Right lung (tissue), 5 donors: ENCODE results near the gene ZNF10. TPM values are rescaled to one million over a fixed set of nuclear protein-coding genes. Genes with fewer than 3 reads are reported as not detected.

Experiments
- DNase-seq, 2 donors: peaks; one replicate each; pipeline ENCODE4 v3.0.0-alpha.2; 2013
- polyA plus RNA-seq, 5 donors: library from polyadenylated mRNA; unstranded; fragments of 120-200 nt; gene quantifications; one replicate each; pipeline versions ENCODE4 v1.2.1 to v1.2.3, GENCODE V29; 2013; ENCODE audit warnings: inconsistent platforms in 1 of 5, low replicate concordance in 1 of 5; ENCODE audit not compliant: insufficient read length in 5 of 5, insufficient read depth in 1 of 5

Gene ZNF10
- polyA plus RNA-seq, 5 donors, result 24.9 to 38.9 (median 32.9) TPM

DNA sequence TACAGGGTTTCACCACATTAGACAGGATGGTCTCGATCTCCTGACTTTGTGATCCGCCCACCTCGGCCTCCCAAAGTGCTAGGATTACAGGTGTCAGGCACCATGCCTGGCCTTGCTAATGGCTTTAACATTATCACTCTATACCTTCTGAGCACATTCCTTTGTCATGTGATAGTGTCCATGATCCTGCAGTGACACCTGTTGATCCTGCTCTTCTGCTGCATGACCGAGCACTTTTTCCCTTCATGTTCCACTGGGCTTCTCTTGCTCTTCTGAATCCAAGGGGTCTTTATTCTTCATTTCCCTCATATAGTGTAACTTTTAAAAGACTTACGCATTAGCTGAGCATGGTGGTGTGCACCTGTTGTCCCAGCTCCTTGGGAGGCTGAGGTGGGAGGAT is 62.4 kb downstream of the ZNF10 start:
- DNase-seq, result no peak

- DNase-seq, result no peak
Measured at GRCh38 chr12:133201888-133202287, 71.5 kb downstream of the ZNF10 start.

GRCh38 chr12:133202493-133203343 is 72.3 kb downstream of the ZNF10 start:
- no peak for DNase-seq

DNA sequence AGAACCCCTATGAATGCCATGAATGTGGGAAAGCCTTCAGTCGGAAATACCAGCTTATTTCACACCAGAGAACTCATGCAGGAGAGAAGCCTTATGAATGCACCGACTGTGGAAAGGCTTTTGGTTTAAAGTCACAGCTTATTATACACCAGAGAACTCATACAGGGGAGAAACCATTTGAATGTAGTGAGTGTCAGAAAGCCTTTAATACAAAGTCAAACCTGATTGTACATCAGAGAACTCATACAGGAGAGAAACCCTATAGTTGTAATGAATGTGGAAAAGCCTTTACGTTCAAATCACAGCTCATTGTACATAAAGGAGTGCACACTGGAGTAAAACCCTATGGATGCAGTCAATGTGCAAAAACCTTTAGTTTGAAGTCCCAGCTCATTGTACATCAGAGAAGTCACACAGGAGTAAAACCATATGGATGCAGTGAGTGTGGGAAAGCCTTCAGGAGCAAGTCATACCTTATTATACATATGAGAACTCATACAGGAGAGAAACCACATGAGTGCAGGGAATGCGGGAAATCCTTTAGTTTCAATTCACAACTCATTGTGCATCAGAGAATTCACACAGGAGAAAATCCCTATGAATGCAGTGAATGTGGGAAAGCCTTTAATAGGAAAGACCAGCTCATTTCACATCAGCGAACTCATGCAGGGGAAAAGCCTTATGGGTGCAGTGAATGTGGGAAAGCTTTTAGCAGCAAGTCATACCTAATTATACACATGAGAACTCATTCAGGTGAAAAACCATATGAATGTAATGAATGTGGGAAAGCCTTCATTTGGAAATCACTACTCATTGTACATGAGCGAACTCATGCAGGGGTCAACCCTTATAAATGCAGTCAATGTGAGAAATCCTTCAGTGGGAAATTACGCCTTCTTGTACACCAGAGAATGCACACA is 73.2 kb downstream of the ZNF10 start:
- no peak for DNase-seq

GRCh38 chr12:133204264-133204603 is 73.8 kb downstream of the ZNF10 start:
- no peak for DNase-seq

GRCh38 chr12:133206390-133206789 is 76.0 kb downstream of the ZNF10 start:
- DNase-seq, result no peak

Other genes with a start within 250 kb of the ZNF10 start
- gene CHFR, start 243.0 kb upstream of the ZNF10 start, polyA plus RNA-seq, result 10 to 100 TPM; 22.4 to 26.3 (median 24.1) TPM
- gene ZNF605, start 174.3 kb upstream of the ZNF10 start, polyA plus RNA-seq, result 10 to 100 TPM; 15.7 to 30.3 (median 23.7) TPM
- gene ZNF26, start 144.3 kb upstream of the ZNF10 start, polyA plus RNA-seq, result 10 to 100 TPM; 13.4 to 18.0 (median 15.0) TPM
- 10 to 100 TPM; 44.5 to 93.7 (median 75.6) TPM for gene ZNF84, start 93.1 kb upstream of the ZNF10 start, polyA plus RNA-seq
- 10 to 100 TPM; 31.8 to 50.0 (median 39.5) TPM for gene ZNF140, start 49.7 kb upstream of the ZNF10 start, polyA plus RNA-seq
- 1 to 10 TPM; 3.7 to 8.4 (median 8.1) TPM for gene ZNF891, start 353 bp upstream of the ZNF10 start, polyA plus RNA-seq
- 10 to 100 TPM; 17.0 to 37.0 (median 27.4) TPM for gene ZNF268, start 50.9 kb downstream of the ZNF10 start, polyA plus RNA-seq
- not detected for gene ANHX, start 105.2 kb downstream of the ZNF10 start, polyA plus RNA-seq